SK-N-SH treated with all-trans-retinoic acid at 6 μM for 48 hours (cell line): ENCODE results near the gene PAPSS1.
A peak's percentile ranks its signal among the peaks of the same experiment; 100 is the strongest.

Source experiments
- ATAC-seq: fragments of 200-7000 bp; cut with Tn5 transposase; 3 replicates; pipeline ENCODE4 v1.9.1; 2020; ENCODE audit warnings: mild to moderate bottlenecking, moderate library complexity
- BACH2 ChIP-seq: fragments of 250-450 bp; sonication (Bioruptor Pico); IDR thresholded peaks from 2 replicates; pipeline ENCODE4 v1.9.0; 2021; ENCODE audit warnings: mild to moderate bottlenecking, borderline replicate concordance
- ESRRG ChIP-seq: fragments of 250-450 bp; sonication (Bioruptor Pico); IDR thresholded peaks from 2 replicates; pipeline ENCODE4 v1.6.1; 2021; ENCODE audit warnings: mild to moderate bottlenecking
- ISL1 ChIP-seq: fragments of 250-450 bp; sonication (Bioruptor Pico); IDR thresholded peaks from 2 replicates; pipeline ENCODE4 v2.1.2; 2022; ENCODE audit warnings: mild to moderate bottlenecking, moderate library complexity
- PATZ1 ChIP-seq: fragments of 250-450 bp; sonication (Bioruptor Pico); IDR thresholded peaks from 2 replicates; pipeline ENCODE4 v1.8.0; 2020; ENCODE audit warnings: mild to moderate bottlenecking, moderate library complexity, borderline replicate concordance
- SNAI2 ChIP-seq: fragments of 250-450 bp; sonication (Bioruptor Pico); IDR thresholded peaks from 2 replicates; pipeline ENCODE4 v1.5.0; 2020; ENCODE audit warnings: mild to moderate bottlenecking, moderate library complexity
- TCF4 ChIP-seq: fragments of 250-450 bp; sonication (Bioruptor Pico); IDR thresholded peaks from 2 replicates; pipeline ENCODE4 v1.8.0; 2021; ENCODE audit warnings: mild to moderate bottlenecking, moderate library complexity, borderline replicate concordance
- TOX ChIP-seq: fragments of 250-450 bp; sonication (Bioruptor Pico); IDR thresholded peaks from 2 replicates; pipeline ENCODE4 v1.8.0; 2021; ENCODE audit warnings: mild to moderate bottlenecking, moderate library complexity, borderline replicate concordance
- TSHZ2 ChIP-seq: fragments of 250-450 bp; sonication (Bioruptor Pico); IDR thresholded peaks from 2 replicates; pipeline ENCODE4 v1.5.0; 2020; ENCODE audit warnings: mild to moderate bottlenecking, moderate library complexity
- ZC3H10 ChIP-seq: fragments of 250-450 bp; sonication (Bioruptor Pico); IDR thresholded peaks from 2 replicates; pipeline ENCODE4 v1.5.1; 2021; ENCODE audit warnings: mild to moderate bottlenecking, moderate library complexity
- ZFP3 ChIP-seq: fragments of 250-450 bp; sonication (Bioruptor Pico); IDR thresholded peaks from 2 replicates; pipeline ENCODE4 v1.5.0; 2020; ENCODE audit warnings: mild to moderate bottlenecking, moderate library complexity
- ZFP30 ChIP-seq: fragments of 450-650 bp; formaldehyde crosslinking; IDR thresholded peaks from 2 replicates; pipeline ENCODE4 v1.5.0; 2022; ENCODE audit warnings: mild to moderate bottlenecking, moderate library complexity
- ZNF565 ChIP-seq: fragments of 450-650 bp; formaldehyde crosslinking; conservative IDR thresholded peaks from 2 replicates; pipeline ENCODE4 v1.5.0; 2020; ENCODE audit warnings: low read depth, mild to moderate bottlenecking, moderate library complexity
- ZNF70 ChIP-seq: fragments of 450-650 bp; formaldehyde crosslinking; IDR thresholded peaks from 2 replicates; pipeline ENCODE4 v1.5.0; 2020; ENCODE audit warnings: mild to moderate bottlenecking, moderate library complexity
- TF ChIP-seq, protein P1 (sequence below): fragments of 250-450 bp; sonication (Bioruptor Pico); IDR thresholded peaks from 2 replicates; pipeline ENCODE4 v1.8.0; 2021; ENCODE audit warnings: low read depth, mild to moderate bottlenecking, moderate library complexity, borderline replicate concordance
- TF ChIP-seq, protein P2 (sequence below): fragments of 250-450 bp; sonication (Bioruptor Pico); IDR thresholded peaks from 2 replicates; pipeline ENCODE4 v1.5.1; 2020; ENCODE audit warnings: low read depth, mild to moderate bottlenecking, moderate library complexity
- TF ChIP-seq, protein P3 (sequence below): fragments of 250-450 bp; sonication (Bioruptor Pico); IDR thresholded peaks from 2 replicates; pipeline ENCODE4 v1.5.1; 2021; ENCODE audit warnings: mild to moderate bottlenecking, moderate library complexity

The PAPSS1 gene

DNA sequence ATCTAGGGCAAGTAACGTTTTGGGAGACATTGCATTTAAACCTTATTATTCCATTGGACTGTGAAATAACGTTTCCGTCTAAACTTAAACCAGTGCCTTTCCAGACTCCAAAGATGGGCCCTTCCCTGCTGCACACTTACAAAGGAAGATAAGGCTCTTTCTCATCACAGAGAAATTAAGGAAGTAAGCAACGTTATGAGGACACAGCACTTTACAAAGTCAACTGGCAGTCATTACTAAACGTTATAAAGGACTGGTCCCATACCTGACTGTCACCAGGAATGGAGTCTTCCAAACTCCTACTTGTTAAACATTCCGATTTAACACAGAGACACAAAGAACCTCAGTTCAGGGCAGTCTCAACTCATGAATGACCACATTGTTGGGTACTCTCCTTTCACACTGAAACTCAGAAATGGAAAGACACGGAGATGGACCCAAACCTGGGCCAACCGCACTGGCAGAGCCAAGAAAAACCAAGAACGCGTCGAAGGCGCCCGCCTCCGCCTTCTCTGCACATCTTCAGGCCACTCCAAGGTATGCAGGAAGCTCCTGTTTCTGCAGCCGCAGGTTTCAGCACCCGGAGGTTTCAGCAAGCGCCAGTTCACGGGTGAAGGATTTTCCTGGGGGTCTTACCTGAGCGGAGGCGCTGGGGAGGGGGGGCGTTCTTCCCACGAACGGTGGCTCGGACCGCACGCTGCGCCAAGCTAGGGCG, 670 bp downstream of the PAPSS1 start:
- ATAC-seq: peak; percentile 54
- TF ChIP-seq ZFP3 (CRISPR knock-in tag) (no peak), ESRRG (CRISPR knock-in tag) (no peak), TSHZ2 (CRISPR knock-in tag) (no peak), TCF4 (CRISPR knock-in tag) (no peak), ZC3H10 (CRISPR knock-in tag) (no peak), SNAI2 (CRISPR knock-in tag) (no peak), ZNF565 (CRISPR knock-in tag) (no peak), ZNF70 (CRISPR knock-in tag) (no peak), BACH2 (CRISPR knock-in tag) (no peak)
- TF ChIP-seq, protein P1, sequence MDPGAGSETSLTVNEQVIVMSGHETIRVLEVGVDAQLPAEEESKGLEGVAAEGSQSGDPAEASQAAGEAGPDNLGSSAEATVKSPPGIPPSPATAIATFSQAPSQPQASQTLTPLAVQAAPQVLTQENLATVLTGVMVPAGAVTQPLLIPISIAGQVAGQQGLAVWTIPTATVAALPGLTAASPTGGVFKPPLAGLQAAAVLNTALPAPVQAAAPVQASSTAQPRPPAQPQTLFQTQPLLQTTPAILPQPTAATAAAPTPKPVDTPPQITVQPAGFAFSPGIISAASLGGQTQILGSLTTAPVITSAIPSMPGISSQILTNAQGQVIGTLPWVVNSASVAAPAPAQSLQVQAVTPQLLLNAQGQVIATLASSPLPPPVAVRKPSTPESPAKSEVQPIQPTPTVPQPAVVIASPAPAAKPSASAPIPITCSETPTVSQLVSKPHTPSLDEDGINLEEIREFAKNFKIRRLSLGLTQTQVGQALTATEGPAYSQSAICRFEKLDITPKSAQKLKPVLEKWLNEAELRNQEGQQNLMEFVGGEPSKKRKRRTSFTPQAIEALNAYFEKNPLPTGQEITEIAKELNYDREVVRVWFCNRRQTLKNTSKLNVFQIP (CRISPR knock-in tag): no peak
- TF ChIP-seq, protein P2, sequence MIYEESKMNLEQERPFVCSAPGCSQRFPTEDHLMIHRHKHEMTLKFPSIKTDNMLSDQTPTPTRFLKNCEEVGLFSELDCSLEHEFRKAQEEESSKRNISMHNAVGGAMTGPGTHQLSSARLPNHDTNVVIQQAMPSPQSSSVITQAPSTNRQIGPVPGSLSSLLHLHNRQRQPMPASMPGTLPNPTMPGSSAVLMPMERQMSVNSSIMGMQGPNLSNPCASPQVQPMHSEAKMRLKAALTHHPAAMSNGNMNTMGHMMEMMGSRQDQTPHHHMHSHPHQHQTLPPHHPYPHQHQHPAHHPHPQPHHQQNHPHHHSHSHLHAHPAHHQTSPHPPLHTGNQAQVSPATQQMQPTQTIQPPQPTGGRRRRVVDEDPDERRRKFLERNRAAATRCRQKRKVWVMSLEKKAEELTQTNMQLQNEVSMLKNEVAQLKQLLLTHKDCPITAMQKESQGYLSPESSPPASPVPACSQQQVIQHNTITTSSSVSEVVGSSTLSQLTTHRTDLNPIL (CRISPR knock-in tag): no peak
- TF ChIP-seq, protein P3, sequence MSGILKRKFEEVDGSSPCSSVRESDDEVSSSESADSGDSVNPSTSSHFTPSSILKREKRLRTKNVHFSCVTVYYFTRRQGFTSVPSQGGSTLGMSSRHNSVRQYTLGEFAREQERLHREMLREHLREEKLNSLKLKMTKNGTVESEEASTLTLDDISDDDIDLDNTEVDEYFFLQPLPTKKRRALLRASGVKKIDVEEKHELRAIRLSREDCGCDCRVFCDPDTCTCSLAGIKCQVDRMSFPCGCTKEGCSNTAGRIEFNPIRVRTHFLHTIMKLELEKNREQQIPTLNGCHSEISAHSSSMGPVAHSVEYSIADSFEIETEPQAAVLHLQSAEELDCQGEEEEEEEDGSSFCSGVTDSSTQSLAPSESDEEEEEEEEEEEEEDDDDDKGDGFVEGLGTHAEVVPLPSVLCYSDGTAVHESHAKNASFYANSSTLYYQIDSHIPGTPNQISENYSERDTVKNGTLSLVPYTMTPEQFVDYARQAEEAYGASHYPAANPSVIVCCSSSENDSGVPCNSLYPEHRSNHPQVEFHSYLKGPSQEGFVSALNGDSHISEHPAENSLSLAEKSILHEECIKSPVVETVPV (CRISPR knock-in tag): no peak

GRCh38 chr4:107718351-107718965, 1.6 kb downstream of the PAPSS1 start:
- no peak for TF ChIP-seq PATZ1 (CRISPR knock-in tag)
- TF ChIP-seq, protein P1 (CRISPR knock-in tag): no peak
- no peak for TF ChIP-seq ZNF565 (CRISPR knock-in tag)
- no peak for TF ChIP-seq ZFP30 (CRISPR knock-in tag)
- no peak for TF ChIP-seq ESRRG (CRISPR knock-in tag)
- no peak for TF ChIP-seq ZNF70 (CRISPR knock-in tag)
- TF ChIP-seq BACH2 (CRISPR knock-in tag): no peak
- TF ChIP-seq ZFP3 (CRISPR knock-in tag): no peak
- TF ChIP-seq, protein P3 (CRISPR knock-in tag): no peak
- no peak for TF ChIP-seq TOX (CRISPR knock-in tag)
- no peak for TF ChIP-seq SNAI2 (CRISPR knock-in tag)
- TF ChIP-seq ISL1 (CRISPR knock-in tag): no peak
- ATAC-seq: no peak
